ENCODE data around the gene NAT8.
"Not testable (repeated sequence)": the region's sequence is repeated elsewhere in the genome, so short reads cannot be mapped to it uniquely, and the experiment has no call there.

The NAT8 gene

GRCh38 chr2:73638429-73638828 lies 3.8 kb downstream of the NAT8 start:
- no peak for DNase-seq (ENCODE audit: low read depth in 1 of 2, low spot score in 1 of 2)

GRCh38 chr2:73636977-73637376 lies 5.2 kb downstream of the NAT8 start:
- not testable (repeated sequence) for DNase-seq (ENCODE audit: low read depth in 1 of 2, low spot score in 1 of 2)

- not testable (repeated sequence) for DNase-seq (ENCODE audit: low read depth in 1 of 2, low spot score in 1 of 2)
Measured at GRCh38 chr2:73630662-73631266, 11.5 kb downstream of the NAT8 start.

DNA sequence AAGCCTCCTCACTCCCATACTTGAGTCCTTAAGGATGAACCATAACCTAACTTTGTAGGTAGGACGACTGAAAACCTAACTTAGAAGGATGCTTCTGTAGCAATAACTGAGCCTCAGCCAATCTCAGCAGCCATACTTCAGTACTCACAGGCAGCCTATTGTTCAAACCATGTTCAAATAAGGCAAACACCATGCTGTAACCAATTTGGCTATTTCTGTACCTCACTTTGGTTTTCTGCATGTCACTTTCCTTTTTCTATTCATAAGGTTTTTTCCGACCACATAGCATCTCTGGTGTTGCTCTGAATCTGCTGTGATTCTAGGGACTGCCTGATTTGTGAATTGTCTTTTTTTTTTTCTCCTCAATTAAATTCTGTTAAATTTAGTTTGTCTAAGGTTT lies 13.7 kb downstream of the NAT8 start:
- DNase-seq (ENCODE audit: low read depth in 1 of 2, low spot score in 1 of 2) = not testable (repeated sequence)

DNA sequence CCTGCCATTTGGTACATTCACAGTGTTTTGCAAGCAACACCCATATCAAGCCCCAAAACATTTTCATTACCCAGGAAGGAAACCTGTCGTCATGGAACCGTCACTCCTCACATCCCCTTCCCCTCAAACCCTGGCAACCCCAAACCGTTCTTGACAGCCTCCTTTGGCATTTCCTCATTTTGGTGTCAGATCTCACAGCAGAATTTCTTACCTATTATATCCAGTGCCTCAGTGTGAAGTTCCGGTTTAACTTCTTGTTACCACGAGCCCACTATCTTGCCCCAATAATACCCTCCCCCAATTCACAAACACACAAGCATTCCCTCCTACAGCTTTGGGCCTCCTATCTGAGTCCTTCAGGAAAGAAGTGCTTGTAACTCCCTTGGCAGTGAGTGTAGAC lies 16.0 kb downstream of the NAT8 start:
- DNase-seq (ENCODE audit: low read depth in 1 of 2, low spot score in 1 of 2) = not testable (repeated sequence)

DNA sequence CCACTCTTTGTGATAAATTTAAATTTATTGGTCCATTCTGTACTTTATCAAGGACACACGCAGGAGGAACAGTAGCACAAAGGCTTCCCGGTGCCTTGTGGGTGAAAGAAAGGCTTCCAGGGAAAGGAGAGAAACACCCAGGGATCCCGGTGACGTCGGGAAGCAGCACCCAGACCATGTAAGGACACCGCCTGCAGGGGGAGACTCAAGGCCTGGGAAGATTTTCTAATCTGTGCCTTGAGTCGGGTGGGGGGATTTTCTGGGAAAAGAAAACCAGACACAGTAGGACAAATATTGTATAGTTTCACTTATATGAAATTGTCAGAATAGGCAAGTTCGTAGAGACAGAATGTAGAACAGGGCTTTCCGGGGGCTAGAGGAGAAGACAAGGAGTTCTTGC lies 17.6 kb downstream of the NAT8 start:
- not testable (repeated sequence) for DNase-seq (ENCODE audit: low read depth in 1 of 2, low spot score in 1 of 2)

DNA sequence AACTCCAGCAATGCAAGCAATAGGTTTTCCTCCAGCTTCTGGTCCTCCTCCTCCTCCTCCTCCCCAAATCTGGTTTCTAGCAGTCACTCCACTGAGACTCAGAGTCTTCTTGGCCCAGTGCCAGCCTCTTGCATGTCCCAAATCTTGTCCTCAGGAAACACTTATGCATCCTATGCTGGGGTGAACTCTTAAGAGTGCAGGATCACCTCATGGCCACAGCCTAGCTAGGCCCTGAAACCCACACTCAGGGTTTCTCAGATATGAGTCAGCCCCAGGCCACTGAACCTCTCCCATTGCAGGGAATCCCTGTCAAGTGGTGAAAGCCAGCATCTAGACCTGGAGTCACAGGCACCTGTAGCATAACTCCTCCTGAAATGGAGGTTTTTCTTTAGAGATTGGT lies 18.2 kb downstream of the NAT8 start:
- DNase-seq (ENCODE audit: low read depth in 1 of 2, low spot score in 1 of 2) = not testable (repeated sequence)

DNA sequence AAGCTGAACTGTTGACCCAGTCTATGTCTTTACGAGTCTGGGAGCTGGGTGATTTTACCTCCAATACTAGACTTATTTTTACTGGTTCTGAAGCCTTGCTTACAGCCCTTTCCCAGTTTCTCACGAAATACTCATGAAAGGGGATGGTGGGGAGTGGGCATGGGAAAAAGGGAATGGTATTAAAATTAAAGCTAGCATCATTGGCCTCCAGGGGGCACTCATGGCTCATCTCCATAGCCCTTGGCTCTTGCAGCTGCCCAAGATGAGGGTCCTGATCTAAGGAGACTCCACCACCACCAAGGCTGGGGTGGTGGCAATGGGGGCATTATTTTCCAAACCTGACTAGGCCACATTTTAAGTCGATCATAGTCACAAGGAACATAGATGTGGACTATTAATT lies 22.3 kb downstream of the NAT8 start:
- not testable (repeated sequence) for DNase-seq (ENCODE audit: low read depth in 1 of 2, low spot score in 1 of 2)

DNA sequence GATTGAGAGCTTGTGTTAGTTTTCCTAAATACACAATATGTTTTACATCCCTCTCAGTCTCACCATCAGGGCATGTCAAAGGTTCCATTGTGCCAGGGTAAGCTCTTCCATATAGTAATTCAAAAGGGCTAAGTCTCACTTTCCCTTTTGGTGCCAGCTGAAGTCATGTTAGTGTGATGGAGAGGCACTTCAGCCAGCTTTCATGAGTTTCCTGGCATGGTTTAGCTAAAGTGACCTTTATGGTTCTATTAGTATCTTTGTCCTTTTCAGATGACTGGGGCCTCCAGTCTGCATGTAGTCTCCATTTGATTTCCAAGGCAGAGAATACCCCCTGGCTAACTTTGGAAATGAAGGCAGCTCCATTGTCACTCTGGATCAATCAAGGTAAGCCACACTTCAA lies 27.2 kb downstream of the NAT8 start:
- no peak for DNase-seq (ENCODE audit: low read depth in 1 of 2, low spot score in 1 of 2)

- no peak for DNase-seq (ENCODE audit: low read depth in 1 of 2, low spot score in 1 of 2)
Measured at GRCh38 chr2:73614105-73614504, 28.1 kb downstream of the NAT8 start.

GRCh38 chr2:73611867-73612266 lies 30.4 kb downstream of the NAT8 start:
- DNase-seq (ENCODE audit: low read depth in 1 of 2, low spot score in 1 of 2) = no peak

DNA sequence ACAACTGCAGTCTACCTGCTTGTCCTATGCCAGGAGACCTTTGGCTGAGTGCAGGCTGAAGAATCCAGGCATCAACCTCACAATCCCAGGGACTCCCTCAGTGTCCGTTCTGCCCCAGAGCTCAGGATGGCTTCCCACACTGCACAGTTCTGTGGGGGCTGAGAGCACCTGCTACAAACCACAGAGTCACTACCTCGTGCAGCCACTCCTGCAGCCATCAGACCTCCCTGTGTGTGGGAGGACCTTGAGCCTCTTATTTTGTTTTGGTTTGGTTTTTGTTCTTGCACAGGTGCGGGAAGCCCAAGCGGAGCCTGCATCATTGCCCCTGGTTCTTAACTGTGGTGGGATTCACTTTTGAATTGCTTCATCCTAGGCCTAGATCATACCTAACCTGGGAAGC lies 31.0 kb downstream of the NAT8 start:
- no peak for DNase-seq (ENCODE audit: low read depth in 1 of 2, low spot score in 1 of 2)

GRCh38 chr2:73610111-73610510 lies 32.1 kb downstream of the NAT8 start:
- DNase-seq (ENCODE audit: low read depth in 1 of 2, low spot score in 1 of 2) = no peak

DNA sequence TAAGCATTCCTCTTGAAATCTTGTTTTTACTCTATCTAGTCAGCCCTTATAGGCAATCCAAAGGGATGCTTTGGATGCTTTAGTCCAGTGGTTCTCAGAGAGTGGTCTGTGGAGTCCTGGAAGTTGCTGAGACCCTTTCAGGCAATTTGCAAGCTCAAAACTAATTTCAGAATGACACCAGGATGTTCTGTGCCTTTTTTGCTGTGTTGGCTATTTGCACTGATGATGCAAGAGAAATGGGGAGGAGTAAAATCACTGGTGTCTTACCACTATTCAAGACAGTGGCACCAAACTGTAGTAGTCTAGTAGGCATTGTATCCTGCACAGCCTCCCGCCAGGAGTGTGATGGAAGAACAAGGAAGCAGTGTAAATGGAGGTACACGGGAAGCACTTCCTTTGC lies 37.6 kb downstream of the NAT8 start:
- not testable (repeated sequence) for DNase-seq (ENCODE audit: low read depth in 1 of 2, low spot score in 1 of 2)

DNA sequence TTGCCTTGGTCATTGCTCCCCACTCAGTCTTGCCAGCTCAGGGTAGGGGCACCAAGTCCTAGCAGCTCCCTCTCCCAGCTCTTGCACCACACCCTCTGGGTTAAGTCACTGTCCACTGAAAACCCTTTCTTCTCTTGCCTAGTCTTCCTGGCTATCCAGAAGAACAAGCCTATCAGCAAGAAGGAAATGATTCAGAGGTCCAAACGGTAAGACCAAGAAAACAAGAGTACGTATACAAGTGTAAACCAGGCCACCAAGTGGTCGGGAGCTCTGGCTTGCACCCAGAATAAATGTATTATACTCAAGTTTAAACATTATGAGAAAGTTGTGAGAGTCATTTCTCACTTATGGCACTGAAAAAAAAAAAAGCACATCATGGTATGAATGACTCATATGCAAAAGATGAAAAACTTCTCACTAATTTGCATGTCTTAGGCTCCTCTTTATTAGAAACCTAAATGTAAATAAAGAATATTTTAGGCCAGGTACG lies 39.1 kb downstream of the NAT8 start:
- DNase-seq (ENCODE audit: low read depth in 1 of 2, low spot score in 1 of 2) = not testable (repeated sequence)

DNA sequence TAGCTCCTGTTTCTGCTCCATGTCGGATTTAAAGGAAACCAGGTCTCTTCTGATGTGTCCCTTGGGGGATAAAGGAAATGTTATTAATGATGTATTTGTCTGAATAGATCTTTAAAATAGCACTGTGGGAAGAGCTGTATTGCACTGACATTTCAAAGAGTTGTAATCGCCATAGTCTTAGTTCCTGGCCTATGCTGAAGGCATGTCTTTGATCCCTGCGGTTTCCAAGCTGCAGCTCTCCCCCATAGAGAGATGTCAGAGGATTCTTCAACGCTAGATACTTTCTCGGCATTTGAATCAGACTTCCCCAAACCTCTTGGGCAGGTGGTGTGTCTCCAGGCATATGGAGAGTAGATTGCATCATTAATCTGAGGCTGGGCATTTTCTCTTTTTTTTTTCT lies 40.4 kb downstream of the NAT8 start:
- no peak for DNase-seq (ENCODE audit: low read depth in 1 of 2, low spot score in 1 of 2)

DNA sequence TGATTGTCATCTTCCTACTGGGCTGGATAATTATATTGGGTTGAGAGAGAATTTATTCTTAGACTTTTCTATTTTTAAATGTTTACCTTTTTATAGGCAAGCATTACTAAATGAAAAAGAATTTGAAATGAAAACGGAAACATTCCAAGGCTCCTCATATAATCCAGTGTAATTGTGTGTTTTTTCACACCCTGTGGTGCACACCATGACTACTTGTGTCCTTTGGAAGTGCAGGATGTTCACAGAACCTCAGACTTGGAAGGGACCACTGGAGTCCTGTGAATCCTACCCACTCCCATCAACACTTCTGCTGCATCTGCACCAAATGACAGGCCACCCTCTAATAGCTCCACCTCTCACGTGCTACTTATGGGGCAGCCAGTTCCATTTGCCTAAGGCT lies 48.0 kb downstream of the NAT8 start:
- no peak for DNase-seq (ENCODE audit: low read depth in 1 of 2, low spot score in 1 of 2)

DNA sequence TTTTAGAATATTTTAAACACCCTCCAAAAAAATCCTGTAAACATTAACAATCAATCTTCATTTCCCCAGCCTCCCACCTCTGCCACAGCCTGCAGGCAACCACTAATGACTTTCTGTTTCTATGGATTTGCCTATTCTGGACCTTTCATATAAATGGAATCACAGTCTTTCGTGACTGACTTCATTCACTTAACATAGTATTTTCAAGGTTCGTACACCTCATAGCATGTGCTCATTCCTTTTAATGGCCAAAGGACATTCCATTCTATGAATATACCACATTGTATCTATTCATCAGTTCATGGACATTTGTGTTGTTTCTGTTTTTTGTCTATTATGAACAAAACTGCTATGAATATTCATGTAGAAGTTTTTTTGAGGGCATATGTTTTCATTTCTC lies 48.5 kb downstream of the NAT8 start:
- DNase-seq (ENCODE audit: low read depth in 1 of 2, low spot score in 1 of 2) = no peak

Measured in activated T-helper 1 cell treated with anti-CD3 and anti-CD28 coated beads, Interleukin-2, amount 50 U/mL, for 16 hours (primary cell).